ENCODE measurements around the gene PTDSS2.
"Not testable (repeated sequence)": the region's sequence is repeated elsewhere in the genome, so short reads cannot be mapped to it uniquely, and the experiment has no call there.

Gene PTDSS2

GRCh38 chr11:449889-450808 lies at the start of gene PTDSS2:
PTDSS2 (plus strand) TSS chr11:450279; CDS start chr11:450456, 177 bp downstream.
- Histone ChIP-seq H3K4me2 (ENCODE audit: low read length) (peak within 1 kb of the TSS; percentile 90), H3F3A (ENCODE audit: control insufficient read depth, insufficient read depth) (peaks cover 15% of the 10 kb centered on the region), H3K4me1 (ENCODE audit: control insufficient read depth, low read length) (peaks cover 36% of the 10 kb centered on the region), H3K27me3 (ENCODE audit: control insufficient read depth, low read length) (no peaks in the 10 kb centered on the region; the same call in 1 of the 2 replicates), H4K20me1 (ENCODE audit: control insufficient read depth, insufficient read depth, low read depth, low read length) (peaks cover 6% of the 10 kb centered on the region; the same call in 1 of the 2 replicates), H3K36me3 (ENCODE audit: control insufficient read depth, low read length) (peaks cover 19% of the 10 kb centered on the region), H3K9me2 (replicated peaks; ENCODE audit: control insufficient read depth, low read length) (no peaks in the 10 kb centered on the region), H3K9me3 (ENCODE audit: control insufficient read depth, insufficient read depth, low read length) (no peaks in the 10 kb centered on the region), H3K27ac (ENCODE audit: low read depth, low read length) (peak within 1 kb of the TSS; percentile 73), H3K79me2 (ENCODE audit: control insufficient read depth, low read length) (peaks cover 53% of the 10 kb centered on the region), H3K4me3 (ENCODE audit: low read length) (peak within 1 kb of the TSS; percentile 91)
- TF ChIP-seq CTCF (IDR thresholded peaks at IDR 0.05; ENCODE audit: low read depth, low read length, poor library complexity, severe bottlenecking) = no peak
- TF ChIP-seq EZH2phosphoT487 (IDR thresholded peaks at IDR 0.05; ENCODE audit: borderline replicate concordance, low read length) = no peak

GRCh38 chr11:401196-401595 lies 48.9 kb upstream of the PTDSS2 start:
- peaks cover 13% of the 10 kb centered on the region; the same call in 1 of the 2 replicates for H3K9me3 ChIP-seq (ENCODE audit: control insufficient read depth, insufficient read depth, low read length)
- H3K27me3 ChIP-seq (ENCODE audit: control insufficient read depth, low read length) = not testable (repeated sequence)

GRCh38 chr11:403021-403760 lies 46.9 kb upstream of the PTDSS2 start:
- Histone ChIP-seq H3K36me3 (ENCODE audit: control insufficient read depth, low read length) (no peaks in the 10 kb centered on the region), H3K79me2 (ENCODE audit: control insufficient read depth, low read length) (no peaks in the 10 kb centered on the region), H3F3A (ENCODE audit: control insufficient read depth, insufficient read depth) (no peaks in the 10 kb centered on the region), H3K9me2 (replicated peaks; ENCODE audit: control insufficient read depth, low read length) (no peaks in the 10 kb centered on the region), H3K4me3 (ENCODE audit: low read length) (no peak overlapping the region), H3K4me2 (ENCODE audit: low read length) (no peak overlapping the region), H4K20me1 (ENCODE audit: control insufficient read depth, insufficient read depth, low read depth, low read length) (no peaks in the 10 kb centered on the region), H3K4me1 (ENCODE audit: control insufficient read depth, low read length) (peaks cover 12% of the 10 kb centered on the region), H3K9me3 (ENCODE audit: control insufficient read depth, insufficient read depth, low read length) (peaks cover 13% of the 10 kb centered on the region; the same call in 1 of the 2 replicates), H3K27ac (ENCODE audit: low read depth, low read length) (no peak overlapping the region), H3K27me3 (ENCODE audit: control insufficient read depth, low read length) (no peaks in the 10 kb centered on the region)
- no peak for TF ChIP-seq EZH2phosphoT487 (IDR thresholded peaks at IDR 0.05; ENCODE audit: borderline replicate concordance, low read length)
- no peak for TF ChIP-seq CTCF (IDR thresholded peaks at IDR 0.05; ENCODE audit: low read depth, low read length, poor library complexity, severe bottlenecking)

More at GRCh38 chr11:401196-401595, 48.9 kb upstream of the PTDSS2 start:
- not testable (repeated sequence) for H3K27ac ChIP-seq (ENCODE audit: low read depth, low read length); H3F3A ChIP-seq (ENCODE audit: control insufficient read depth, insufficient read depth); H3K4me1 ChIP-seq (ENCODE audit: control insufficient read depth, low read length); H3K36me3 ChIP-seq (ENCODE audit: control insufficient read depth, low read length); H3K9me2 ChIP-seq (replicated peaks; ENCODE audit: control insufficient read depth, low read length); H3K4me3 ChIP-seq (ENCODE audit: low read length); H3K4me2 ChIP-seq (ENCODE audit: low read length); H3K79me2 ChIP-seq (ENCODE audit: control insufficient read depth, low read length); H4K20me1 ChIP-seq (ENCODE audit: control insufficient read depth, insufficient read depth, low read depth, low read length)

All from DOHH2 (cell line).